GM18951 (cell line): Measurements from ENCODE around the gene DTNBP1.

ENCODE experiments used
- POLR2A ChIP-seq: IDR thresholded peaks from 4 replicates; pipeline ENCODE4 v1.6.1; 2011; ENCODE audit warnings: mild to moderate bottlenecking; ENCODE audit not compliant: insufficient read length, insufficient read depth; ENCODE audit errors: extremely low read depth
- in situ Hi-C: fragments of 300-500 bp; cut with MboI; formaldehyde crosslinking; loops from one replicate; pipeline ENCODE4 v1.12.0; 2022; ENCODE audit warnings: low sequenced_read_pairs, mixed read lengths, inconsistent platforms; ENCODE audit not compliant: unreplicated experiment

Gene DTNBP1

GRCh38 chr6:15503346-15503680 is 159.5 kb downstream of the DTNBP1 start:
- in situ Hi-C loops: loop anchor here (25.0 kb wide), 1 partner anchor 684 kb away; no protein-coding TSS in a partner anchor
- TF ChIP-seq POLR2A: no peak

GRCh38 chr6:15502446-15503345 is 160.1 kb downstream of the DTNBP1 start:
- in situ Hi-C loops: loop anchor here (25.0 kb wide), 1 partner anchor 685 kb away; no protein-coding TSS in a partner anchor
- no peak for TF ChIP-seq POLR2A

- in situ Hi-C loops: loop anchor here (25.0 kb wide), 1 partner anchor 685 kb away; no protein-coding TSS in a partner anchor
Observed at GRCh38 chr6:15501826-15502445, 160.9 kb downstream of the DTNBP1 start.

GRCh38 chr6:15500901-15501825 is 161.7 kb downstream of the DTNBP1 start:
- in situ Hi-C loops: loop anchor here (25.0 kb wide), 1 partner anchor 686 kb away; no protein-coding TSS in a partner anchor
- no peak for TF ChIP-seq POLR2A

More at GRCh38 chr6:15501826-15502445, 160.9 kb downstream of the DTNBP1 start:
- no peak for TF ChIP-seq POLR2A

GRCh38 chr6:15500078-15500740 is 162.6 kb downstream of the DTNBP1 start:
- TF ChIP-seq POLR2A: no peak
- in situ Hi-C loops: loop anchor here (25.0 kb wide), 1 partner anchor 687 kb away; no protein-coding TSS in a partner anchor

GRCh38 chr6:15499591-15499990 is 163.2 kb downstream of the DTNBP1 start:
- no peak for TF ChIP-seq POLR2A
- in situ Hi-C loops: no loop called here

- in situ Hi-C loops: no loop called here
- no peak for TF ChIP-seq POLR2A
Observed at GRCh38 chr6:15499125-15499524, 163.7 kb downstream of the DTNBP1 start.

- no peak for TF ChIP-seq POLR2A
- in situ Hi-C loops: no loop called here
Observed at GRCh38 chr6:15498640-15499039, 164.2 kb downstream of the DTNBP1 start.

- no peak for TF ChIP-seq POLR2A
- in situ Hi-C loops: no loop called here
Observed at GRCh38 chr6:15496345-15497131, 166.3 kb downstream of the DTNBP1 start.

GRCh38 chr6:15495375-15495901 is 167.4 kb downstream of the DTNBP1 start:
- no peak for TF ChIP-seq POLR2A
- in situ Hi-C loops: no loop called here

- no peak for TF ChIP-seq POLR2A
- in situ Hi-C loops: no loop called here
Observed at GRCh38 chr6:15493437-15494168, 169.2 kb downstream of the DTNBP1 start.
